SK-N-SH (cell line): ENCODE data around the gene SLC1A3.

Experiments
- CTCF ChIP-seq: fragments of 200-600 bp; sonication (generic); IDR thresholded peaks from 2 replicates; pipeline ENCODE4 v1.6.1; 2017; ENCODE audit warnings: antibody characterized with exemption, mild to moderate bottlenecking, moderate library complexity
- EP300 ChIP-seq, 2 experiments: IDR thresholded peaks; 2 replicates each; pipeline versions ENCODE4 v1.4.0 to v1.6.1; 2012; ENCODE audit warnings: borderline replicate concordance in 1 of 2, low read depth in 1 of 2, low read length in 1 of 2
- EZH2phosphoT487 ChIP-seq: fragments of 200-600 bp; sonication (generic); IDR thresholded peaks from 2 replicates; pipeline ENCODE4 v1.6.1; 2017; ENCODE audit warnings: low read depth, mixed run types, mild to moderate bottlenecking, antibody characterized with exemption, moderate library complexity, borderline replicate concordance
- FOXM1 ChIP-seq: IDR thresholded peaks from 2 replicates; pipeline ENCODE4 v1.4.0; 2012; ENCODE audit warnings: low read depth, mild to moderate bottlenecking
- MXI1 ChIP-seq: IDR thresholded peaks from 2 replicates; pipeline ENCODE4 v1.6.1; 2012; ENCODE audit warnings: mild to moderate bottlenecking, low read depth, low read length, improper control_type of control experiment
- NFIC ChIP-seq: IDR thresholded peaks from 2 replicates; pipeline ENCODE4 v1.4.0; 2012; ENCODE audit warnings: borderline replicate concordance
- YY1 ChIP-seq: IDR thresholded peaks from 2 replicates; pipeline ENCODE4 v1.4.0; 2012; ENCODE audit warnings: low read depth, mild to moderate bottlenecking
- TF ChIP-seq, protein P1 (sequence below): IDR thresholded peaks from 2 replicates; pipeline ENCODE4 v1.6.1; 2012; ENCODE audit warnings: mild to moderate bottlenecking, low read depth, low read length, moderate library complexity
- TF ChIP-seq, protein P2 (sequence below): IDR thresholded peaks from 2 replicates; pipeline ENCODE4 v1.4.0; 2012; ENCODE audit warnings: low read depth

GRCh38 chr5:36585701-36586100, 20.7 kb upstream of the SLC1A3 start:
- no peak for TF ChIP-seq NFIC
- no peak for TF ChIP-seq CTCF
- no peak for TF ChIP-seq MXI1
- TF ChIP-seq, protein P1, sequence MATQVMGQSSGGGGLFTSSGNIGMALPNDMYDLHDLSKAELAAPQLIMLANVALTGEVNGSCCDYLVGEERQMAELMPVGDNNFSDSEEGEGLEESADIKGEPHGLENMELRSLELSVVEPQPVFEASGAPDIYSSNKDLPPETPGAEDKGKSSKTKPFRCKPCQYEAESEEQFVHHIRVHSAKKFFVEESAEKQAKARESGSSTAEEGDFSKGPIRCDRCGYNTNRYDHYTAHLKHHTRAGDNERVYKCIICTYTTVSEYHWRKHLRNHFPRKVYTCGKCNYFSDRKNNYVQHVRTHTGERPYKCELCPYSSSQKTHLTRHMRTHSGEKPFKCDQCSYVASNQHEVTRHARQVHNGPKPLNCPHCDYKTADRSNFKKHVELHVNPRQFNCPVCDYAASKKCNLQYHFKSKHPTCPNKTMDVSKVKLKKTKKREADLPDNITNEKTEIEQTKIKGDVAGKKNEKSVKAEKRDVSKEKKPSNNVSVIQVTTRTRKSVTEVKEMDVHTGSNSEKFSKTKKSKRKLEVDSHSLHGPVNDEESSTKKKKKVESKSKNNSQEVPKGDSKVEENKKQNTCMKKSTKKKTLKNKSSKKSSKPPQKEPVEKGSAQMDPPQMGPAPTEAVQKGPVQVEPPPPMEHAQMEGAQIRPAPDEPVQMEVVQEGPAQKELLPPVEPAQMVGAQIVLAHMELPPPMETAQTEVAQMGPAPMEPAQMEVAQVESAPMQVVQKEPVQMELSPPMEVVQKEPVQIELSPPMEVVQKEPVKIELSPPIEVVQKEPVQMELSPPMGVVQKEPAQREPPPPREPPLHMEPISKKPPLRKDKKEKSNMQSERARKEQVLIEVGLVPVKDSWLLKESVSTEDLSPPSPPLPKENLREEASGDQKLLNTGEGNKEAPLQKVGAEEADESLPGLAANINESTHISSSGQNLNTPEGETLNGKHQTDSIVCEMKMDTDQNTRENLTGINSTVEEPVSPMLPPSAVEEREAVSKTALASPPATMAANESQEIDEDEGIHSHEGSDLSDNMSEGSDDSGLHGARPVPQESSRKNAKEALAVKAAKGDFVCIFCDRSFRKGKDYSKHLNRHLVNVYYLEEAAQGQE, result no peak
- no peak for TF ChIP-seq FOXM1
- TF ChIP-seq EP300 (IDR thresholded peaks at IDR 0.05; ENCODE audit: borderline replicate concordance in 1 of 2, low read depth in 1 of 2, low read length in 1 of 2), result no peak
- TF ChIP-seq, protein P2, sequence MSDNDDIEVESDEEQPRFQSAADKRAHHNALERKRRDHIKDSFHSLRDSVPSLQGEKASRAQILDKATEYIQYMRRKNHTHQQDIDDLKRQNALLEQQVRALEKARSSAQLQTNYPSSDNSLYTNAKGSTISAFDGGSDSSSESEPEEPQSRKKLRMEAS, result no peak
- no peak for TF ChIP-seq EZH2phosphoT487
- no peak for TF ChIP-seq YY1
